Activated naive CD4-positive, alpha-beta T cell treated with Interleukin-2 at 50 U/mL for 16 hours (primary cell): ENCODE data around the gene ACSM2B.
"Not testable (repeated sequence)": the region's sequence is repeated elsewhere in the genome, so short reads cannot be mapped to it uniquely, and the experiment has no call there.

ENCODE experiments used
- DNase-seq: peaks from one replicate; pipeline ENCODE4 v3.0.0-alpha.2; 2020

Gene ACSM2B

GRCh38 chr16:20595068-20595467, 18.9 kb upstream of the ACSM2B start:
- not testable (repeated sequence) for DNase-seq

- DNase-seq, result not testable (repeated sequence)
These were observed 16.6 kb upstream of the ACSM2B start for GRCh38 chr16:20592780-20593179.

- not testable (repeated sequence) for DNase-seq
These were observed 13.3 kb upstream of the ACSM2B start for GRCh38 chr16:20589486-20589885.

DNA sequence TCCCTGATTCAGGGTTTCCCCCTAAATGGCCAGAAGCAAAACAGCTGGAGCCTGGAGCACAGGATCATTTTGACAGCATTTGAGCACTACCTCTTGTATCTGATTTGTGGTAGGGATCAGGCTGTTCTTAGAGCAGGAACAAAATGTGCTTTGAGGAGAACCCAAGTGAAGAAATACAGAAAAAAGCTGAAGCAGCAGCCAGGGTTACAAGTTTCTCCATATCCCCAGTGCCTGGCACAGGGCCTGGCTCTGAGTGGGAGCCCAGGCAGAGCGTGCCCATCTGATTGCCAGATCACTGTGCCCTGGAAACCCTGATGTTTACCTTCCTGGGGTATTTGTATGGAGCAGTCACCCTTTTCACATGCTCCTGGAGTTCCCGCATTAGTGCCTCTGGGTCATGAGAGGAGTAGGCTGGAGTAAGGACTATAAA, 11.5 kb upstream of the ACSM2B start:
- DNase-seq, result not testable (repeated sequence)

GRCh38 chr16:20586716-20587115, 10.5 kb upstream of the ACSM2B start:
- not testable (repeated sequence) for DNase-seq

- not testable (repeated sequence) for DNase-seq
These were observed 9.9 kb upstream of the ACSM2B start for GRCh38 chr16:20586112-20586511.

DNA sequence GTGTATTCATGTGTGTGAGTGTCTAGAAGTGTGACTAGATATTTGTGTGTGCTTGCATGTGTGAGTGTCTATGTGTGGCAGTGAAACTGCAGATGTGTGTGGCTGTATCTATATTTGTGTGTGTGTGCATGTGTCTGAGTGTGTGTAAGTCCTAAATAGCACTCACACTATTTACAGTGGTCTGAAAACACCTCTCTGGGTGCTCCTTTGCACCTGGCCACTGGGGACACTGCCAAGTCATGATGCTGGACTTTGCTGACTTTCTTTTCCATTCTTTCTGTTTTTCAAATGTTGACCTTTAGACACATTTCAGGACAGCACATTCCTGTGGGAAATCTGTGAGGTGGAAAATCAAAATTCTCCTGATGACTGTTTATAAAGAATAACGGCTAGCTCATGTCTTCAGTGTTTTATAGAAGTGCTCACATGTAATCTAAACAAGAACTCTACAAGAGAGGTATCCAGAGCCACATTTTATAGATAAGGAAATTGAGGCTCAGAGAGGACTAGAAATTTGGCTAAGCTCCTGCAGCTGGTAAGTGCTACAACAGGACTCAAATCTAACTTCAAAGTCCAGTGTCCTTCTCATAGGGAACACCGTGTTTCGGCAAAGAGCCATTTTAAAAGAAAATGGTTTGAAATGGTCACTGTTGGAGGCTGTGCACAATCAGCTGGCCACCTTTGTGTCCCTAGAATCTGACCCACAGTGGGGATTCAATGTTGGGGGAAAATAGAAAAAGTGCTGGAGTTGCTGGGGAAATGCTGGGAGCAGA, 4.5 kb upstream of the ACSM2B start:
- DNase-seq, result not testable (repeated sequence)

DNA sequence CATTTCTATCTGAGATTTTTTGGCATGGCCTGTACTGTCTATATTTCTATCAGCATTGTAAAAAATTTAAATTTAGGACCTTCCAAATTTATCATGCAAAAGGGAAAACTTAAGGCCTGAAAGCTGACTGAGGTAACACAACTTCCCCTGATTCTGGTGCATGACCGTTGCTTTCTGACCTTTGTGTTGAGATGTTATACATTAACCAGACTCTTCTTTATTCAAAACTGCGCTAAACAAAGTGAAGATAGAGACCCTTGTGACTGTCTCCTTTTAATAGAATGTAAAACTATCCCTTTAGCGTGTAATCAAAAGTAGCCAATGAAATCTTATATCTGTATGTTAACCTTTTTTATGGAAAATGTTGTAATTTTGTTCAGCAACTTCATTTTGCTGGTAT, 1.9 kb upstream of the ACSM2B start:
- DNase-seq, result not testable (repeated sequence)

GRCh38 chr16:20569117-20569651, 7.0 kb downstream of the ACSM2B start:
- not testable (repeated sequence) for DNase-seq

GRCh38 chr16:20568404-20568803, 7.8 kb downstream of the ACSM2B start:
- DNase-seq, result no peak

DNA sequence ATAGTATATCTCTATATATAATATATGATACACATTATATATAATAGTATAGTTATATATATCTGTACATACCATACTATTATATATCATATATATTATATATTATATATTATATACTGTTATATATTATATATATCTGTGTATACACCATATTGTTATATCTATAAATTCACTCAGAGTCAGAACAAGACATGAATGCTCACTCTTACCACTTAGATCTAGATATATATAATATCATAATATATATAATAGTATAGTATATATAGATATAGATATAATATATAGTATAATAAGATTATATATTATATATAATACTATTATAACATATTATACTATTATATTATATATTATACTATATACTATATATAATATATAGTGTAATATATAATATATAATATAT, 9.3 kb downstream of the ACSM2B start:
- DNase-seq, result no peak

DNA sequence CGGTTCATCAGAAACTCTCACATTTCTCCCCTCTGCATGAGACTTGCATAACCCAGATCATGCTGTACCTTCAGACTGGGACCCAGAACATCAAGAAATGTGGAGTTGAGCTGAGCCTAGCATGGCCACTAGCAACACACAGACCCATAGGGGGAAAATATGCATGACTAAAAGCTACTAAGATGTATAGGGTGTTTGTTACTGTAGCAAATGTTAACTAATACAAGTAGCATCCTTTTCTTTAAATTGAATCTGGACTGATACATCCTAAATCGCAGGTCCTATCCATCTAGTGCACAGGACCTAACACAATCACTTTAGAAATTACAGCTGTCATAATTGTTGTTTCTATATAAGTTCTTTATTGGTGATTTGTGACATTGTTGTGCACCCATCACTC, 10.8 kb downstream of the ACSM2B start:
- DNase-seq, result not testable (repeated sequence)

GRCh38 chr16:20564218-20564617, 11.9 kb downstream of the ACSM2B start:
- DNase-seq, result not testable (repeated sequence)

DNA sequence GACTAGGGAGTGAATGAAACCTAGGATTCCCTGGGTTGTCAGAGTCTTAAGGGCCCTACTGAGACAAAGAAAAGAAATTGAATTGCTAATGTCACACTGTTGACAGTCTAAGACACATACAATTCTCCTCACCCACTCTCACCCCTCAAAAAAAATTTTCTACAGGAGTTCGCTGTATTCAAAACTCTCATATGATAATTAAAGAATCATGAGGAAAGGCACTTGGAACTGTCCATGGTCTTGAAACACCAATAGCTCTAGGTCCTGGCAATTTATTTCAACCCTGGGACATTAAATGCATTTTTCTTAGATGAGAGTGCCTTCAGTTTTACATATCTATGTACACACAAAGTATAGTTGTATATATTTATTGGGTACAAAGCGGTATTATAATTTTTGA, 20.5 kb downstream of the ACSM2B start:
- not testable (repeated sequence) for DNase-seq

- DNase-seq, result not testable (repeated sequence)
These were observed 21.5 kb downstream of the ACSM2B start for GRCh38 chr16:20554689-20555088.

DNA sequence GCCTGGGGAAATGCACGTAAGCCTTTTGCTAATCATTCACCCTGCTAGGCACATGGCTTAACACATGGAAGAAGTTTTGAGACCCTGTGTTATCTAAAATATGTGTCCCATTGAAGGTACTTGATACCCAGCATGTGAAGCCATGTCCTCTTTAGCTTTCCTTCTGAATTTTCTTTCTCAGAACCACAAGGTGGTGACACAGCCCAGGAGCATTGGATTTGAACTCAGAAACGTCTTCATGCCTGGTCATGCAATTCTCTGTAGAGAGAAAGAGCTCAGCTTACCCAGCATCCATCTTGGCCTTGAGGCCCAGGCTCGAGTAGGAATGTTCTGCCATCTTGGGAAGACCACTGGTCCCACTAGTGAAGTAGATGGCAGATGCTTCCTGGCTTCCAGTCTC, 22.7 kb downstream of the ACSM2B start:
- DNase-seq, result not testable (repeated sequence)

- DNase-seq, result not testable (repeated sequence)
These were observed 29.2 kb downstream of the ACSM2B start for GRCh38 chr16:20546951-20547350.

DNA sequence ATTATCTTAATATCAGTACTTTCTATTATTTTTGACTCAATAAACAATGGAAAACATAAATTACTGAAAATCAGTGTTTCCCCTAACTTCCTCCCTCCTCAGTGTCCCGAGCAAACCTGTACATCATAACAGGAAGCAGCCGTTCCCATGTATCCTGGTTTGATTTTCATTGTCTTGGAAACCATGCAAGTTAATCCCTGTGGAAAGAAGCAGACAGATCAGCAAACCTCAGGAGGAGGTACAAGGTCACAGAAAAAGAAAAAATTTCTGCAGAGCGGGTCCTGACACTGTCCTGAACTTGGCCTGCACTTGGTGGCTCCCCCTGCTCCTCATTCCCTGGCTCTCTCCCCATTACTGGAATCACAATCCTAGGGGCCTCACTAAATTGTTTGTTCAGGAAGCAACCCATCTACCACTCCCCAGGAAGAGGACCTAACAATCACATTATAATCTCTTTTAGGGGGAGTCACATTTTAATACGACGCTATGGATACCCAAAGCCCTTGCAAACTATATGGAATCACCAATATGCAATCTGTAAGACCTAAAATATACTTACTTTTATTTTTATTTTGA, 29.8 kb downstream of the ACSM2B start:
- not testable (repeated sequence) for DNase-seq

- DNase-seq, result not testable (repeated sequence)
These were observed 35.4 kb downstream of the ACSM2B start for GRCh38 chr16:20540603-20541316.

DNA sequence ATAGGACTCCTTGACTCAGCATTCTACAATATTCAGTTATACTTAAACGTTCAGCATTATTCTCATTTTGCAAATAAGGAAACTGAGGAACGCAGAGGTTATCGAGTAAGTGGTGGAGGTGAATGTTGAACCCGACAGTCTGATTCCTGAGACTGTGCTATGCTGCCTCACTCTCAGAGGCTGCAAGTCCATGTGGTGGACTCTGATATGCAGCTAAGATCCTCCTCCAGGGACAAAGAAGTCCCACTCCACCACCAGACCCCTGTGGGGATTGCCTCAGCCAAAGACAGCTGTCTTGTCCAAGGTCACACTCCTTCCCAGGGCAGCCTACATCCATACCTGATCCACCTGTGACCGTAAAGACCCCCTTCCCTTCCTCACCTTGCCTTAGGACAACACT, 37.5 kb downstream of the ACSM2B start:
- no peak for DNase-seq

DNA sequence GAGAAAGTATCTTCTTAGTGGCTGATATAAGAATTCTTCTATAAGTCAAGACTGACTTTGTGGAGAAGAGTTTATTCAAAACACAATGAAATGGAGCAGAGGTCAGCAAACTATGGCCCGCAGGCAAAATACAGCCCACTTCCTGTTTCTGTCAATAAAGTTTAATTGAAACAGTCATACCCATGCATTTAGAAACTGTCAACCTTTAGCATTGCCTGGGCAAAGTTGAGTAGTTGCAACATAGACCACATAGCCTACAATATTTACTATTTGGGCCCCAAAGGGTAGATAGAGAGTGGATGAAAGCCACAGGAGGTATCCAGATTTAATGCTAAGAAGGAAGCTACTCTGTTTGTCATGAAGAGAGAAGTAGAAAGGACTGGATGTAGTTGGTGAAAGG, 38.0 kb downstream of the ACSM2B start:
- no peak for DNase-seq

GRCh38 chr16:20536669-20537068, 39.5 kb downstream of the ACSM2B start:
- not testable (repeated sequence) for DNase-seq

- not testable (repeated sequence) for DNase-seq
These were observed 43.8 kb downstream of the ACSM2B start for GRCh38 chr16:20532284-20532792.
